Panc1 (cell line): ENCODE results near the gene MRPS2. TPM values are rescaled to one million over a fixed set of nuclear protein-coding genes. Genes with fewer than 3 reads are reported as not detected.

Source experiments
- ATAC-seq: fragments of 200-7000 bp; cut with Tn5 transposase; 2 replicates; pipeline ENCODE4 v1.9.1; 2020; ENCODE audit warnings: mild to moderate bottlenecking, moderate library complexity
- BruUV-seq: library from RNA; stranded (reverse); fragments of 400-500 nt; replicated peaks from 2 replicates; lab custom pipeline; 2021; lab: Mats Ljungman, UMichigan
- CTCF ChIA-PET: fragments of 300-600 bp; sonication (Branson Sonifier 250); formaldehyde crosslinking; loops from one replicate; lab custom pipeline; 2022; ENCODE audit warnings: antibody characterized with exemption; lab: Charles Lee
- POLR2A ChIA-PET: fragments of 300-600 bp; sonication (Branson Sonifier 250); formaldehyde crosslinking; loops from one replicate; lab custom pipeline; 2022; ENCODE audit warnings: antibody characterized with exemption; lab: Charles Lee
- DNase-seq: peaks from one replicate; pipeline ENCODE4 v3.0.0-alpha.2; 2010; ENCODE audit warnings: low read depth, low spot score
- H3K27ac ChIP-seq: 2 replicates; pipeline ENCODE4 v1.5.1; 2011; ENCODE audit warnings: mild to moderate bottlenecking, low read length, inconsistent platforms
- H3K27me3 ChIP-seq: fragments of 200-500 bp; sonication (Bioruptor generic); 2 replicates; pipeline ENCODE4 v1.6.0; 2014; ENCODE audit warnings: low read length, inconsistent platforms; ENCODE audit not compliant: control insufficient read depth, insufficient read depth
- H3K36me3 ChIP-seq: fragments of 200-500 bp; sonication (Bioruptor generic); 2 replicates; pipeline ENCODE4 v1.5.1; 2014; ENCODE audit warnings: inconsistent platforms, mild to moderate bottlenecking, low read length, moderate library complexity; ENCODE audit not compliant: control insufficient read depth, insufficient read depth
- H3K4me1 ChIP-seq: 2 replicates; pipeline ENCODE4 v1.5.1; 2011; ENCODE audit warnings: inconsistent platforms, mild to moderate bottlenecking, low read length, moderate library complexity; ENCODE audit not compliant: control insufficient read depth, insufficient read depth
- H3K4me3 ChIP-seq, 2 experiments: 2 replicates each; pipeline ENCODE4 v1.5.1; 2011 to 2012; ENCODE audit warnings: low read depth in 2 of 2, low read length in 2 of 2, mild to moderate bottlenecking in 2 of 2, inconsistent platforms in 1 of 2, moderate library complexity in 1 of 2
- H3K9me3 ChIP-seq: fragments of 200-500 bp; sonication (Bioruptor generic); 2 replicates; pipeline ENCODE4 v1.5.1; 2014; ENCODE audit warnings: low read depth, mild to moderate bottlenecking, inconsistent platforms, low read length, moderate library complexity; ENCODE audit not compliant: control insufficient read depth, insufficient read depth
- POLR2AphosphoS5 ChIP-seq: IDR thresholded peaks from 2 replicates; pipeline ENCODE4 v1.6.1; 2012; ENCODE audit warnings: mild to moderate bottlenecking, low read depth, low read length, moderate library complexity
- SIN3A ChIP-seq: IDR thresholded peaks from 2 replicates; pipeline ENCODE4 v1.6.1; 2012; ENCODE audit warnings: low read depth, mild to moderate bottlenecking, low read length, moderate library complexity, borderline replicate concordance; ENCODE audit not compliant: insufficient read depth
- TCF7L2 ChIP-seq: IDR thresholded peaks from 2 replicates; pipeline ENCODE4 v1.6.1; 2011; ENCODE audit warnings: mild to moderate bottlenecking, low read depth, low read length, inconsistent platforms
- in situ Hi-C: cut with HindIII; loops from 2 replicates; pipeline ENCODE4 v1.10.0; 2016; ENCODE audit warnings: low sequenced_read_pairs, low pct_unique_long_range_greater_than_20kb
- intact Hi-C: fragments of 100-400 bp; cut with micrococcal nuclease; formaldehyde crosslinking; loops from one replicate; pipeline ENCODE4 v1.10.0; 2022; ENCODE audit not compliant: unreplicated experiment
- total RNA-seq: library from RNA; stranded (reverse); gene quantifications from one replicate; pipeline ENCODE4 v1.2.1, GENCODE V29; 2021; ENCODE audit not compliant: unreplicated experiment
- TF ChIP-seq, protein P1 (sequence below): fragments of 450-650 bp; IDR thresholded peaks from 2 replicates; pipeline ENCODE4 v1.5.1; 2017; ENCODE audit warnings: mild to moderate bottlenecking
- TF ChIP-seq, protein P2 (sequence below), 2 experiments: IDR thresholded peaks; 2 replicates each; pipeline ENCODE4 v1.6.1; 2011 to 2012; ENCODE audit warnings: low read depth in 2 of 2, control low read depth in 1 of 2, low read length in 1 of 2, mild to moderate bottlenecking in 1 of 2, moderate library complexity in 1 of 2; ENCODE audit not compliant: insufficient read depth in 1 of 2

The MRPS2 gene
- total RNA-seq, 1 experiment from 2014 or later = 33.5 TPM

DNA sequence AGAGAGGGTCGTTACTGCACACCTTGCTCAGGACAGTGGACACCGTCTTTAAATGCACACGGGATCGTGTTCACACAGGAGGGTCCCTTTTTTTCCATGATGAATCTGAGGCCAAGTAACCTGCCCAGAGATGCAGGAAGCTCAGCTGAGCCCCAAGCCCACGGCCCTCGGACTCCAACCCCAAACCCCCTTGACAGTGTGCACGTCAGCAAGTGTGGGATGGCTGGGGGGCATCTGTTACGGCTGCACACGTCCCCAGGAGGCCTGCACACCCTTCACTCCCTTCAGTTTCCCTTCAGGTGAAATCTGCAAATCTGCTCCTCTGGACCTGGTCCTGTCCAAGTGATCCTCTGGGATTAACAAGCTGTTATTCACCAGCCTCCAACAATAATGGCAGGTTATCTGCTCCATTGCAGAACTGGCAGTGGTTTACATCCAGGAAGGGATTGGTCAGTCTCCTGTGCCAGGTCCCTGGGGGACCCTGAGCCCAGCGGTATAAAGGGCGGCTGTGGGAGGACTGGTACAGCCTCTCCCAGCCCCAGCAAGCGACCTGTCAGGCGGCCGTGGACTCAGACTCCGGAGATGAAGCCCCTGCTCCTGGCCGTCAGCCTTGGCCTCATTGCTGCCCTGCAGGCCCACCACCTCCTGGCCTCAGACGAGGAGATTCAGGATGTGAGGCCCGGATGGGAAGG lies 20.6 kb downstream of the MRPS2 start, which contains the start of gene LCN1:
Gene LCN1 (plus strand): TSS at position 525 of the 692 bp plus-strand sequence. CDS start 58 bp downstream, at position 583.
- CTCF ChIA-PET = no interaction called here
- ATAC-seq = no peak
- H3K9me3 ChIP-seq = no peaks in the 10 kb centered on the region

DNA sequence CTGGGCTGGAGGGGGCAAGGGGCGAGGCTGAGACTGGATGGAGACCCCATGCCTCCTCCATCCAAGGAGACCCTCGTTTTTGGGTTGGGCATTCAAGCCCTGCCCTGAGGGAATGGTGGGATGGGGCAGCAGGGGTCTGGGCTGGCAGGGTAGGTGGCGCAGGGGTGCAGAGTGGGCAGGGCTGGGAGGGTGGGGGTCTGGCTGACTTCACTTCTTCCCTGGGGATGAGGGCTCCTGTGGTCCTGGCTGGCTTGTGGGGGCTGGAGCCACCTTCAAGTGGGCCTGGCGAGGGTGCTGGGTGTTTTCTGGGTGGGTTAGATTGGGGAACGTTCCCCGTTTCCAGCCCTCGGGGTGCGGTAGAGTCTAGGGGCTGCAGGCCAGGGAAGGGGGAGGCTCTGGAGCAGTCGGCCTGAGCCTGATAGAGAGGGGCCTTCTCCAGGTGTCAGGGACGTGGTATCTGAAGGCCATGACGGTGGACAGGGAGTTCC lies 21.2 kb downstream of the MRPS2 start:
- no TSS peak for BruUV-seq
- Histone ChIP-seq H3K27me3 (no peaks in the 10 kb centered on the region), H3K9me3 (no peaks in the 10 kb centered on the region), H3K27ac (no peak overlapping the region), H3K4me1 (no peaks in the 10 kb centered on the region), H3K4me3 (no peak overlapping the region), H3K36me3 (no peaks in the 10 kb centered on the region)
- intact Hi-C loops = no loop called here
- ATAC-seq (no peak), DNase-seq (no peak)
- TF ChIP-seq SIN3A (no peak), TCF7L2 (no peak), POLR2AphosphoS5 (no peak)
- TF ChIP-seq, protein P1, sequence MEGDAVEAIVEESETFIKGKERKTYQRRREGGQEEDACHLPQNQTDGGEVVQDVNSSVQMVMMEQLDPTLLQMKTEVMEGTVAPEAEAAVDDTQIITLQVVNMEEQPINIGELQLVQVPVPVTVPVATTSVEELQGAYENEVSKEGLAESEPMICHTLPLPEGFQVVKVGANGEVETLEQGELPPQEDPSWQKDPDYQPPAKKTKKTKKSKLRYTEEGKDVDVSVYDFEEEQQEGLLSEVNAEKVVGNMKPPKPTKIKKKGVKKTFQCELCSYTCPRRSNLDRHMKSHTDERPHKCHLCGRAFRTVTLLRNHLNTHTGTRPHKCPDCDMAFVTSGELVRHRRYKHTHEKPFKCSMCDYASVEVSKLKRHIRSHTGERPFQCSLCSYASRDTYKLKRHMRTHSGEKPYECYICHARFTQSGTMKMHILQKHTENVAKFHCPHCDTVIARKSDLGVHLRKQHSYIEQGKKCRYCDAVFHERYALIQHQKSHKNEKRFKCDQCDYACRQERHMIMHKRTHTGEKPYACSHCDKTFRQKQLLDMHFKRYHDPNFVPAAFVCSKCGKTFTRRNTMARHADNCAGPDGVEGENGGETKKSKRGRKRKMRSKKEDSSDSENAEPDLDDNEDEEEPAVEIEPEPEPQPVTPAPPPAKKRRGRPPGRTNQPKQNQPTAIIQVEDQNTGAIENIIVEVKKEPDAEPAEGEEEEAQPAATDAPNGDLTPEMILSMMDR = no peak
- TF ChIP-seq, protein P2, sequence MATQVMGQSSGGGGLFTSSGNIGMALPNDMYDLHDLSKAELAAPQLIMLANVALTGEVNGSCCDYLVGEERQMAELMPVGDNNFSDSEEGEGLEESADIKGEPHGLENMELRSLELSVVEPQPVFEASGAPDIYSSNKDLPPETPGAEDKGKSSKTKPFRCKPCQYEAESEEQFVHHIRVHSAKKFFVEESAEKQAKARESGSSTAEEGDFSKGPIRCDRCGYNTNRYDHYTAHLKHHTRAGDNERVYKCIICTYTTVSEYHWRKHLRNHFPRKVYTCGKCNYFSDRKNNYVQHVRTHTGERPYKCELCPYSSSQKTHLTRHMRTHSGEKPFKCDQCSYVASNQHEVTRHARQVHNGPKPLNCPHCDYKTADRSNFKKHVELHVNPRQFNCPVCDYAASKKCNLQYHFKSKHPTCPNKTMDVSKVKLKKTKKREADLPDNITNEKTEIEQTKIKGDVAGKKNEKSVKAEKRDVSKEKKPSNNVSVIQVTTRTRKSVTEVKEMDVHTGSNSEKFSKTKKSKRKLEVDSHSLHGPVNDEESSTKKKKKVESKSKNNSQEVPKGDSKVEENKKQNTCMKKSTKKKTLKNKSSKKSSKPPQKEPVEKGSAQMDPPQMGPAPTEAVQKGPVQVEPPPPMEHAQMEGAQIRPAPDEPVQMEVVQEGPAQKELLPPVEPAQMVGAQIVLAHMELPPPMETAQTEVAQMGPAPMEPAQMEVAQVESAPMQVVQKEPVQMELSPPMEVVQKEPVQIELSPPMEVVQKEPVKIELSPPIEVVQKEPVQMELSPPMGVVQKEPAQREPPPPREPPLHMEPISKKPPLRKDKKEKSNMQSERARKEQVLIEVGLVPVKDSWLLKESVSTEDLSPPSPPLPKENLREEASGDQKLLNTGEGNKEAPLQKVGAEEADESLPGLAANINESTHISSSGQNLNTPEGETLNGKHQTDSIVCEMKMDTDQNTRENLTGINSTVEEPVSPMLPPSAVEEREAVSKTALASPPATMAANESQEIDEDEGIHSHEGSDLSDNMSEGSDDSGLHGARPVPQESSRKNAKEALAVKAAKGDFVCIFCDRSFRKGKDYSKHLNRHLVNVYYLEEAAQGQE (IDR thresholded peaks at IDR 0.05; ENCODE audit: insufficient read depth in 1 of 2, low read depth in 2 of 2, low read length in 1 of 2) = no peak
- POLR2A ChIA-PET = no interaction called here
- CTCF ChIA-PET = no interaction called here
- in situ Hi-C loops = no loop called here

More for the DNA sequence above, 20.6 kb downstream of the MRPS2 start, which contains the start of gene LCN1:
- TF ChIP-seq TCF7L2 (no peak), SIN3A (no peak), POLR2AphosphoS5 (no peak)
- TF ChIP-seq, protein P1 = no peak
- TF ChIP-seq, protein P2 (IDR thresholded peaks at IDR 0.05; ENCODE audit: insufficient read depth in 1 of 2, low read depth in 2 of 2, low read length in 1 of 2) = no peak
- intact Hi-C loops (no loop called here), in situ Hi-C loops (no loop called here)
- H3K4me1 ChIP-seq = no peaks in the 10 kb centered on the region
- no peak for DNase-seq
- H3K27me3 ChIP-seq = no peaks in the 10 kb centered on the region
- no peaks in the 10 kb centered on the region for H3K36me3 ChIP-seq
- BruUV-seq = no TSS peak
- no peak within 1 kb of the TSS for H3K27ac ChIP-seq
- H3K4me3 ChIP-seq = no peak within 1 kb of the TSS
- POLR2A ChIA-PET = no interaction called here
